ENCODE data around the gene BAX. TPM values are rescaled to one million over a fixed set of nuclear protein-coding genes. Genes with fewer than 3 reads are reported as not detected.
"Not testable (repeated sequence)": the region's sequence is repeated elsewhere in the genome, so short reads cannot be mapped to it uniquely, and the experiment has no call there.

BAX gene
- total and polyA plus RNA-seq, 2 of the 4 experiments (the other 2 are of a cell fraction), result 23.3 to 169 TPM

- H3K79me1 ChIP-seq (ENCODE audit: low read depth in 1 of 2, low read length in 2 of 2); H2AFZ ChIP-seq (replicated peaks; ENCODE audit: low read length, poor library complexity); H2AK9ac ChIP-seq (replicated peaks; ENCODE audit: low read depth, low read length, poor library complexity); H3K27ac ChIP-seq (ENCODE audit: insufficient read depth, low read length); CTCF ChIA-PET; intact Hi-C loops (cut with micrococcal nuclease); H2BK120ac ChIP-seq (ENCODE audit: low read depth, low read length); in situ Hi-C loops (cut with MboI; ENCODE audit: low sequenced_read_pairs); H3K14ac ChIP-seq (replicated peaks; ENCODE audit: low read depth, low read length); H3K9me1 ChIP-seq (ENCODE audit: insufficient read depth, low read length); H2BK5ac ChIP-seq (ENCODE audit: low read depth, low read length, poor library complexity, severe bottlenecking); H4K8ac ChIP-seq (ENCODE audit: low read depth in 2 of 2, low read length in 2 of 2); BruUV-seq (replicated peaks); H3K56ac ChIP-seq (ENCODE audit: extremely low read depth, insufficient read depth, low read length); H3K27me3 ChIP-seq (ENCODE audit: control insufficient read depth, insufficient read depth, low read length); H4K5ac ChIP-seq (ENCODE audit: low read depth, low read length); ATAC-seq (ENCODE audit: low read depth); H3K18ac ChIP-seq (ENCODE audit: low read depth, low read length); dilution Hi-C loops (cut with HindIII; ENCODE audit: low sequenced_read_pairs, unreplicated experiment); H3K36me3 ChIP-seq (ENCODE audit: control insufficient read depth, insufficient read depth, low read length); H2BK15ac ChIP-seq (ENCODE audit: low read depth, low read length); H2AK5ac ChIP-seq (ENCODE audit: low read depth, low read length); H3K23ac ChIP-seq (ENCODE audit: low read depth, low read length); H3K9ac ChIP-seq (ENCODE audit: low read depth, low read length); H3K4me3 ChIP-seq (ENCODE audit: insufficient read depth, low read depth, low read length); H3K4me2 ChIP-seq (ENCODE audit: low read depth, low read length); H3K9me3 ChIP-seq (ENCODE audit: control insufficient read depth, insufficient read depth, low read length); DNase-seq; H4K91ac ChIP-seq (ENCODE audit: insufficient read depth, low read depth, low read length); H4K20me1 ChIP-seq (ENCODE audit: insufficient read depth, low read length): not testable (repeated sequence)
- Histone ChIP-seq H2BK20ac (ENCODE audit: low read depth, low read length) (0 out of 2 replicates have a peak overlapping the region, but pooled peaks have one; percentile 5), H3K4ac (ENCODE audit: low read depth, low read length) (peak overlapping the region; percentile 39; the same call in 1 of the 2 replicates), H3K4me1 (ENCODE audit: control insufficient read depth, insufficient read depth, low read length) (peaks cover 11% of the 10 kb centered on the region)
- 92% methylated on average over 6 of the region's 17 CpGs; no CpG with 5 or more reads in 1 of the 2 experiments for WGBS, 2 experiments (ENCODE audit: extremely low coverage in 2 of 2, insufficient read length in 1 of 2)
- POLR2A ChIA-PET (ENCODE audit: unreplicated experiment), result interaction anchor here (0.8 kb wide), 1 partner anchor 36 kb away, joined by 8 read pairs; no protein-coding TSS in a partner anchor
Measured at GRCh38 chr19:48927692-48928091, 27.0 kb upstream of the BAX start.

All from IMR-90 (cell line).